ENCODE measurements around the gene SORCS2. TPM values are rescaled to one million over a fixed set of nuclear protein-coding genes. Genes with fewer than 3 reads are reported as not detected.

Gene SORCS2
- total and polyA plus RNA-seq, 2 of the 4 experiments (the other 2 are of a cell fraction): 0.36 to 0.62 TPM

DNA sequence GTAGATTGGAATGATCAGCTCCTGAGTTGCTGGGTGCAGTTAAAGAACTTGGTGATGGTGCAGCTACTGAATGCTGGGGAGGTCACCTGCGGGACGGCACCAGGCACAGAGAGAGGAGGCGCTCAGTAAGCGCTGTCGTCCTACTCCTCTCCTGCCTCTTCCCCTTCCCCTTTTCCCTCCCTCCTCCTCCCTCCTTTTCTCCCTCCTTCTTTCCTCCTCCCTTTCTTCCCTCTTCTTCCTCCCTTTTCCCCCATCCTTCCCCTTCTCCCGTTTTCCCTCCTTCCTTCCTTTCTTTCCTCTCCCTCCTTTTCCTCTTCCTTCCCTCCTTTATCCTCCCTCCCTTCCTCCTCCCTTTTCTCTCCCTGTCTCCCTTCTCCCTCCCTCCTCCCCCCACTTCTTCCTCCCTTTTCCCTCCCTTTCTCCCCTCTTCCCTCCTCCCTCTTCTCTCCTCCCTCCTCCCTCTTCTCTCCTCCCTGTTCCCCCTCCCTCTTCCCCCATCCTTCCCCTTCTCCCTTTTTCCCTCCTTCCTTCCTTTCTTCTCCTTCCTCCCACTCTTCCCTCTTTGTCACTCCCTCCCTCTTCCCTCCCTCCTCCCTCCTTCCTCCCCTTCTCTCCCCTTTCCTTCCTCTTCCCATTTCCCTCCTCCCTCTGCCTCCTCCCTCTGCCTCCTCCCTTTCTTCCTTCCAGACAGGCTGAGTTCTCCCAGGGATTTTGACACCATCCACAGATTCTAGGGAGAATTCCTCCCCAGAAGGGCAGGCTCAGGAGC lies 330.3 kb downstream of the SORCS2 start:
- H3K9ac ChIP-seq (ENCODE audit: low read depth, low read length): no peak overlapping the region
- no peaks in the 10 kb centered on the region for H3K36me3 ChIP-seq (ENCODE audit: control insufficient read depth, insufficient read depth, low read length)
- DNase-seq: no peak
- ATAC-seq (ENCODE audit: low read depth): no peak
- no peak overlapping the region for H3K23ac ChIP-seq (ENCODE audit: low read depth, low read length)
- CTCF ChIA-PET: no interaction called here
- H3K9me1 ChIP-seq (ENCODE audit: insufficient read depth, low read length): no peaks in the 10 kb centered on the region
- no peaks in the 10 kb centered on the region for H3K4me1 ChIP-seq (ENCODE audit: control insufficient read depth, insufficient read depth, low read length)
- H3K79me1 ChIP-seq (ENCODE audit: low read depth in 1 of 2, low read length in 2 of 2): no peaks in the 10 kb centered on the region
- H3K4me2 ChIP-seq (ENCODE audit: low read depth, low read length): no peak overlapping the region
- no peak overlapping the region for H4K5ac ChIP-seq (ENCODE audit: low read depth, low read length)
- H2AK9ac ChIP-seq (replicated peaks; ENCODE audit: low read depth, low read length, poor library complexity): no peak overlapping the region
- 90% methylated on average over 2 of the region's 6 CpGs; no CpG with 5 or more reads in 1 of the 2 experiments for WGBS, 2 experiments (ENCODE audit: extremely low coverage in 2 of 2, insufficient read length in 1 of 2)
- no peak overlapping the region for H2BK120ac ChIP-seq (ENCODE audit: low read depth, low read length)
- H4K8ac ChIP-seq (ENCODE audit: low read depth in 2 of 2, low read length in 2 of 2): no peak overlapping the region
- BruUV-seq (replicated peaks): no TSS peak
- H3K4ac ChIP-seq (ENCODE audit: low read depth, low read length): no peak overlapping the region
- H3K27ac ChIP-seq (ENCODE audit: insufficient read depth, low read length): no peak overlapping the region
- no peak overlapping the region for H2BK15ac ChIP-seq (ENCODE audit: low read depth, low read length)
- no peak overlapping the region for H3K14ac ChIP-seq (replicated peaks; ENCODE audit: low read depth, low read length)
- intact Hi-C loops (cut with micrococcal nuclease) (no loop called here), dilution Hi-C loops (cut with HindIII; ENCODE audit: low sequenced_read_pairs, unreplicated experiment) (no loop called here), in situ Hi-C loops (cut with MboI; ENCODE audit: low sequenced_read_pairs) (no loop called here)
- H3K4me3 ChIP-seq (ENCODE audit: insufficient read depth, low read depth, low read length): no peak overlapping the region
- no peak overlapping the region for H4K91ac ChIP-seq (ENCODE audit: insufficient read depth, low read depth, low read length)
- no peak overlapping the region for H2AK5ac ChIP-seq (ENCODE audit: low read depth, low read length)
- H2BK5ac ChIP-seq (ENCODE audit: low read depth, low read length, poor library complexity, severe bottlenecking): no peak overlapping the region
- H3K27me3 ChIP-seq (ENCODE audit: control insufficient read depth, insufficient read depth, low read length): peaks cover 70% of the 10 kb centered on the region
- H2BK20ac ChIP-seq (ENCODE audit: low read depth, low read length): no peak overlapping the region
- H3K56ac ChIP-seq (ENCODE audit: extremely low read depth, insufficient read depth, low read length): no peak overlapping the region
- H2AFZ ChIP-seq (replicated peaks; ENCODE audit: low read length, poor library complexity): no peak overlapping the region
- H3K18ac ChIP-seq (ENCODE audit: low read depth, low read length): no peak overlapping the region
- no peaks in the 10 kb centered on the region for H4K20me1 ChIP-seq (ENCODE audit: insufficient read depth, low read length)
- no peak for TF ChIP-seq BHLHE40 (IDR thresholded peaks at IDR 0.05; ENCODE audit: low read depth, low read length)
- TF ChIP-seq, protein P1, sequence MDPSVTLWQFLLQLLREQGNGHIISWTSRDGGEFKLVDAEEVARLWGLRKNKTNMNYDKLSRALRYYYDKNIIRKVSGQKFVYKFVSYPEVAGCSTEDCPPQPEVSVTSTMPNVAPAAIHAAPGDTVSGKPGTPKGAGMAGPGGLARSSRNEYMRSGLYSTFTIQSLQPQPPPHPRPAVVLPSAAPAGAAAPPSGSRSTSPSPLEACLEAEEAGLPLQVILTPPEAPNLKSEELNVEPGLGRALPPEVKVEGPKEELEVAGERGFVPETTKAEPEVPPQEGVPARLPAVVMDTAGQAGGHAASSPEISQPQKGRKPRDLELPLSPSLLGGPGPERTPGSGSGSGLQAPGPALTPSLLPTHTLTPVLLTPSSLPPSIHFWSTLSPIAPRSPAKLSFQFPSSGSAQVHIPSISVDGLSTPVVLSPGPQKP (IDR thresholded peaks at IDR 0.05; ENCODE audit: borderline replicate concordance, low read depth, low read length): no peak
- TF ChIP-seq RAD21 (IDR thresholded peaks at IDR 0.05; ENCODE audit: low read length): no peak
- no peak for TF ChIP-seq NFE2L2 (IDR thresholded peaks at IDR 0.05; ENCODE audit: low read depth, low read length)
- TF ChIP-seq CEBPB (IDR thresholded peaks at IDR 0.05; ENCODE audit: low read depth, low read length): no peak
- TF ChIP-seq MXI1 (IDR thresholded peaks at IDR 0.05; ENCODE audit: borderline replicate concordance, low read depth, low read length): no peak
- TF ChIP-seq CHD1 (IDR thresholded peaks at IDR 0.05; ENCODE audit: low read depth, low read length): no peak
- no peak for TF ChIP-seq MAFK (IDR thresholded peaks at IDR 0.05; ENCODE audit: low read depth, low read length)
- TF ChIP-seq, protein P2, sequence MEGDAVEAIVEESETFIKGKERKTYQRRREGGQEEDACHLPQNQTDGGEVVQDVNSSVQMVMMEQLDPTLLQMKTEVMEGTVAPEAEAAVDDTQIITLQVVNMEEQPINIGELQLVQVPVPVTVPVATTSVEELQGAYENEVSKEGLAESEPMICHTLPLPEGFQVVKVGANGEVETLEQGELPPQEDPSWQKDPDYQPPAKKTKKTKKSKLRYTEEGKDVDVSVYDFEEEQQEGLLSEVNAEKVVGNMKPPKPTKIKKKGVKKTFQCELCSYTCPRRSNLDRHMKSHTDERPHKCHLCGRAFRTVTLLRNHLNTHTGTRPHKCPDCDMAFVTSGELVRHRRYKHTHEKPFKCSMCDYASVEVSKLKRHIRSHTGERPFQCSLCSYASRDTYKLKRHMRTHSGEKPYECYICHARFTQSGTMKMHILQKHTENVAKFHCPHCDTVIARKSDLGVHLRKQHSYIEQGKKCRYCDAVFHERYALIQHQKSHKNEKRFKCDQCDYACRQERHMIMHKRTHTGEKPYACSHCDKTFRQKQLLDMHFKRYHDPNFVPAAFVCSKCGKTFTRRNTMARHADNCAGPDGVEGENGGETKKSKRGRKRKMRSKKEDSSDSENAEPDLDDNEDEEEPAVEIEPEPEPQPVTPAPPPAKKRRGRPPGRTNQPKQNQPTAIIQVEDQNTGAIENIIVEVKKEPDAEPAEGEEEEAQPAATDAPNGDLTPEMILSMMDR (conservative IDR thresholded peaks at IDR 0.05; ENCODE audit: low read depth, low read length): no peak
- TF ChIP-seq, protein P3, sequence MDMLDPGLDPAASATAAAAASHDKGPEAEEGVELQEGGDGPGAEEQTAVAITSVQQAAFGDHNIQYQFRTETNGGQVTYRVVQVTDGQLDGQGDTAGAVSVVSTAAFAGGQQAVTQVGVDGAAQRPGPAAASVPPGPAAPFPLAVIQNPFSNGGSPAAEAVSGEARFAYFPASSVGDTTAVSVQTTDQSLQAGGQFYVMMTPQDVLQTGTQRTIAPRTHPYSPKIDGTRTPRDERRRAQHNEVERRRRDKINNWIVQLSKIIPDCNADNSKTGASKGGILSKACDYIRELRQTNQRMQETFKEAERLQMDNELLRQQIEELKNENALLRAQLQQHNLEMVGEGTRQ (IDR thresholded peaks at IDR 0.05; ENCODE audit: low read depth, low read length): no peak
- TF ChIP-seq RCOR1 (IDR thresholded peaks at IDR 0.05; ENCODE audit: insufficient replicate concordance, low read length): no peak
- TF ChIP-seq POLR2A (IDR thresholded peaks at IDR 0.05; ENCODE audit: low read depth, low read length): no peak
- no peak for TF ChIP-seq FOS (IDR thresholded peaks at IDR 0.05; ENCODE audit: low read depth, low read length)
- H3K9me3 ChIP-seq (ENCODE audit: control insufficient read depth, insufficient read depth, low read length): no peaks in the 10 kb centered on the region
- POLR2A ChIA-PET (ENCODE audit: unreplicated experiment): no interaction called here
